ENCODE results near the gene GALNTL6.

Gene GALNTL6

GRCh38 chr4:172068506-172068905 lies 255.3 kb downstream of the GALNTL6 start:
- H3K4me3 ChIP-seq (ENCODE audit: low read length), result no peak overlapping the region
- H3K4me1 ChIP-seq (ENCODE audit: control insufficient read depth, insufficient read depth, low read length), result no peaks in the 10 kb centered on the region
- H3K36me3 ChIP-seq (ENCODE audit: insufficient read depth, low read length), result no peaks in the 10 kb centered on the region
- H3K4me2 ChIP-seq (ENCODE audit: low read length), result no peak overlapping the region
- H3K27me3 ChIP-seq (ENCODE audit: control insufficient read depth, insufficient read depth, low read length), result no peaks in the 10 kb centered on the region
- no peak overlapping the region for H3K9ac ChIP-seq (ENCODE audit: low read depth, low read length)
- H3K9me3 ChIP-seq (replicated peaks; ENCODE audit: low read length), result no peaks in the 10 kb centered on the region

- H3K4me2 ChIP-seq (ENCODE audit: low read length), result no peak overlapping the region
- no peak overlapping the region for H3K9ac ChIP-seq (ENCODE audit: low read depth, low read length)
- no peak overlapping the region for H3K4me3 ChIP-seq (ENCODE audit: low read length)
- H3K36me3 ChIP-seq (ENCODE audit: insufficient read depth, low read length), result no peaks in the 10 kb centered on the region
- H3K27me3 ChIP-seq (ENCODE audit: control insufficient read depth, insufficient read depth, low read length), result no peaks in the 10 kb centered on the region
- H3K9me3 ChIP-seq (replicated peaks; ENCODE audit: low read length), result no peaks in the 10 kb centered on the region
- no peaks in the 10 kb centered on the region for H3K4me1 ChIP-seq (ENCODE audit: control insufficient read depth, insufficient read depth, low read length)
Observed at GRCh38 chr4:172073590-172073989, 260.4 kb downstream of the GALNTL6 start.

- H3K4me2 ChIP-seq (ENCODE audit: low read length), result no peak overlapping the region
Observed at GRCh38 chr4:172083272-172083671, 270.1 kb downstream of the GALNTL6 start.

GRCh38 chr4:172088556-172088955 lies 275.4 kb downstream of the GALNTL6 start:
- Histone ChIP-seq H3K4me3 (ENCODE audit: low read length) (no peak overlapping the region), H3K4me1 (ENCODE audit: control insufficient read depth, insufficient read depth, low read length) (no peaks in the 10 kb centered on the region), H3K36me3 (ENCODE audit: insufficient read depth, low read length) (no peaks in the 10 kb centered on the region)

More at GRCh38 chr4:172083272-172083671, 270.1 kb downstream of the GALNTL6 start:
- no peak overlapping the region for H3K4me3 ChIP-seq (ENCODE audit: low read length)
- no peaks in the 10 kb centered on the region for H3K9me3 ChIP-seq (replicated peaks; ENCODE audit: low read length)
- H3K27me3 ChIP-seq (ENCODE audit: control insufficient read depth, insufficient read depth, low read length), result no peaks in the 10 kb centered on the region
- H3K4me1 ChIP-seq (ENCODE audit: control insufficient read depth, insufficient read depth, low read length), result no peaks in the 10 kb centered on the region
- H3K36me3 ChIP-seq (ENCODE audit: insufficient read depth, low read length), result no peaks in the 10 kb centered on the region
- no peak overlapping the region for H3K9ac ChIP-seq (ENCODE audit: low read depth, low read length)

GRCh38 chr4:172095161-172095560 lies 282.0 kb downstream of the GALNTL6 start:
- H3K9me3 ChIP-seq (replicated peaks; ENCODE audit: low read length), result no peaks in the 10 kb centered on the region
- H3K4me3 ChIP-seq (ENCODE audit: low read length), result no peak overlapping the region
- no peaks in the 10 kb centered on the region for H3K36me3 ChIP-seq (ENCODE audit: insufficient read depth, low read length)
- no peak overlapping the region for H3K4me2 ChIP-seq (ENCODE audit: low read length)
- no peaks in the 10 kb centered on the region for H3K27me3 ChIP-seq (ENCODE audit: control insufficient read depth, insufficient read depth, low read length)
- H3K9ac ChIP-seq (ENCODE audit: low read depth, low read length), result no peak overlapping the region
- no peaks in the 10 kb centered on the region for H3K4me1 ChIP-seq (ENCODE audit: control insufficient read depth, insufficient read depth, low read length)

More at GRCh38 chr4:172088556-172088955, 275.4 kb downstream of the GALNTL6 start:
- no peak overlapping the region for H3K9ac ChIP-seq (ENCODE audit: low read depth, low read length)
- no peaks in the 10 kb centered on the region for H3K27me3 ChIP-seq (ENCODE audit: control insufficient read depth, insufficient read depth, low read length)
- no peaks in the 10 kb centered on the region for H3K9me3 ChIP-seq (replicated peaks; ENCODE audit: low read length)
- H3K4me2 ChIP-seq (ENCODE audit: low read length), result no peak overlapping the region

- H3K9me3 ChIP-seq (replicated peaks; ENCODE audit: low read length), result no peaks in the 10 kb centered on the region
- no peaks in the 10 kb centered on the region for H3K4me1 ChIP-seq (ENCODE audit: control insufficient read depth, insufficient read depth, low read length)
- no peaks in the 10 kb centered on the region for H3K27me3 ChIP-seq (ENCODE audit: control insufficient read depth, insufficient read depth, low read length)
- H3K4me2 ChIP-seq (ENCODE audit: low read length), result no peak overlapping the region
- H3K36me3 ChIP-seq (ENCODE audit: insufficient read depth, low read length), result no peaks in the 10 kb centered on the region
- H3K9ac ChIP-seq (ENCODE audit: low read depth, low read length), result no peak overlapping the region
- H3K4me3 ChIP-seq (ENCODE audit: low read length), result no peak overlapping the region
Observed at GRCh38 chr4:172096786-172097185, 283.6 kb downstream of the GALNTL6 start.

GRCh38 chr4:172099376-172099775 lies 286.2 kb downstream of the GALNTL6 start:
- H3K9me3 ChIP-seq (replicated peaks; ENCODE audit: low read length), result no peaks in the 10 kb centered on the region
- no peak overlapping the region for H3K9ac ChIP-seq (ENCODE audit: low read depth, low read length)
- H3K4me2 ChIP-seq (ENCODE audit: low read length), result no peak overlapping the region
- H3K4me1 ChIP-seq (ENCODE audit: control insufficient read depth, insufficient read depth, low read length), result no peaks in the 10 kb centered on the region
- no peaks in the 10 kb centered on the region for H3K36me3 ChIP-seq (ENCODE audit: insufficient read depth, low read length)
- no peaks in the 10 kb centered on the region for H3K27me3 ChIP-seq (ENCODE audit: control insufficient read depth, insufficient read depth, low read length)
- H3K4me3 ChIP-seq (ENCODE audit: low read length), result no peak overlapping the region

GRCh38 chr4:172103456-172103855 lies 290.3 kb downstream of the GALNTL6 start:
- no peaks in the 10 kb centered on the region for H3K4me1 ChIP-seq (ENCODE audit: control insufficient read depth, insufficient read depth, low read length)
- no peak overlapping the region for H3K4me2 ChIP-seq (ENCODE audit: low read length)
- no peaks in the 10 kb centered on the region for H3K36me3 ChIP-seq (ENCODE audit: insufficient read depth, low read length)
- no peaks in the 10 kb centered on the region for H3K27me3 ChIP-seq (ENCODE audit: control insufficient read depth, insufficient read depth, low read length)
- no peaks in the 10 kb centered on the region for H3K9me3 ChIP-seq (replicated peaks; ENCODE audit: low read length)
- no peak overlapping the region for H3K9ac ChIP-seq (ENCODE audit: low read depth, low read length)
- H3K4me3 ChIP-seq (ENCODE audit: low read length), result no peak overlapping the region

- no peak overlapping the region for H3K4me3 ChIP-seq (ENCODE audit: low read length)
- H3K9me3 ChIP-seq (replicated peaks; ENCODE audit: low read length), result no peaks in the 10 kb centered on the region
- no peak overlapping the region for H3K4me2 ChIP-seq (ENCODE audit: low read length)
- no peaks in the 10 kb centered on the region for H3K4me1 ChIP-seq (ENCODE audit: control insufficient read depth, insufficient read depth, low read length)
- no peaks in the 10 kb centered on the region for H3K27me3 ChIP-seq (ENCODE audit: control insufficient read depth, insufficient read depth, low read length)
- H3K36me3 ChIP-seq (ENCODE audit: insufficient read depth, low read length), result no peaks in the 10 kb centered on the region
- H3K9ac ChIP-seq (ENCODE audit: low read depth, low read length), result no peak overlapping the region
Observed at GRCh38 chr4:172104539-172104938, 291.3 kb downstream of the GALNTL6 start.

GRCh38 chr4:172105918-172106317 lies 292.7 kb downstream of the GALNTL6 start:
- Histone ChIP-seq H3K36me3 (ENCODE audit: insufficient read depth, low read length) (no peaks in the 10 kb centered on the region), H3K4me3 (ENCODE audit: low read length) (no peak overlapping the region), H3K4me2 (ENCODE audit: low read length) (no peak overlapping the region), H3K27me3 (ENCODE audit: control insufficient read depth, insufficient read depth, low read length) (no peaks in the 10 kb centered on the region), H3K9ac (ENCODE audit: low read depth, low read length) (no peak overlapping the region), H3K9me3 (replicated peaks; ENCODE audit: low read length) (no peaks in the 10 kb centered on the region), H3K4me1 (ENCODE audit: control insufficient read depth, insufficient read depth, low read length) (no peaks in the 10 kb centered on the region)

- Histone ChIP-seq H3K9ac (ENCODE audit: low read depth, low read length) (no peak overlapping the region), H3K4me2 (ENCODE audit: low read length) (no peak overlapping the region)
Observed at GRCh38 chr4:172109466-172109865, 296.3 kb downstream of the GALNTL6 start.

GRCh38 chr4:172124656-172125308 lies 311.6 kb downstream of the GALNTL6 start:
- Histone ChIP-seq H3K4me1 (ENCODE audit: control insufficient read depth, insufficient read depth, low read length) (no peaks in the 10 kb centered on the region), H3K9me3 (replicated peaks; ENCODE audit: low read length) (no peaks in the 10 kb centered on the region), H3K9ac (ENCODE audit: low read depth, low read length) (no peak overlapping the region), H3K27me3 (ENCODE audit: control insufficient read depth, insufficient read depth, low read length) (no peaks in the 10 kb centered on the region), H3K4me2 (ENCODE audit: low read length) (no peak overlapping the region), H3K4me3 (ENCODE audit: low read length) (no peak overlapping the region), H3K36me3 (ENCODE audit: insufficient read depth, low read length) (no peaks in the 10 kb centered on the region)

More at GRCh38 chr4:172109466-172109865, 296.3 kb downstream of the GALNTL6 start:
- Histone ChIP-seq H3K9me3 (replicated peaks; ENCODE audit: low read length) (no peaks in the 10 kb centered on the region), H3K4me3 (ENCODE audit: low read length) (no peak overlapping the region), H3K4me1 (ENCODE audit: control insufficient read depth, insufficient read depth, low read length) (no peaks in the 10 kb centered on the region), H3K27me3 (ENCODE audit: control insufficient read depth, insufficient read depth, low read length) (no peaks in the 10 kb centered on the region), H3K36me3 (ENCODE audit: insufficient read depth, low read length) (no peaks in the 10 kb centered on the region)

Data from skeletal muscle satellite cell (primary cell).